PC-9 (cell line): ENCODE measurements around the gene HAP1. TPM values are rescaled to one million over a fixed set of nuclear protein-coding genes. Genes with fewer than 3 reads are reported as not detected.

Experiments
- BruUV-seq: library from RNA; stranded (reverse); fragments of 400-500 nt; replicated peaks from 2 replicates; lab custom pipeline; 2021; lab: Mats Ljungman, UMichigan
- CTCF ChIA-PET: fragments of 300-600 bp; sonication (Branson Sonifier 250); formaldehyde crosslinking; loops from one replicate; lab custom pipeline; 2022; ENCODE audit warnings: antibody characterized with exemption; lab: Charles Lee
- POLR2A ChIA-PET: fragments of 300-600 bp; sonication (Branson Sonifier 250); formaldehyde crosslinking; loops from one replicate; lab custom pipeline; 2022; ENCODE audit warnings: antibody characterized with exemption; ENCODE audit not compliant: unreplicated experiment; lab: Charles Lee
- DNase-seq, 2 experiments: peaks; one replicate each; pipeline versions ENCODE4 v3.0.0 to v3.0.0-alpha.2; 2015 to 2022; ENCODE audit warnings: mixed read lengths in 1 of 2
- H2AFZ ChIP-seq: fragments of 200-600 bp; sonication (generic); 2 replicates; pipeline ENCODE4 v1.8.1; 2017; ENCODE audit warnings: antibody characterized with exemption
- H3F3A ChIP-seq: fragments of 200-600 bp; sonication (generic); 2 replicates; pipeline ENCODE4 v1.8.1; 2017; ENCODE audit warnings: antibody characterized with exemption, mild to moderate bottlenecking, low read depth; ENCODE audit not compliant: insufficient read depth
- H3K27ac ChIP-seq: fragments of 200-600 bp; sonication (generic); 2 replicates; pipeline ENCODE4 v1.6.1; 2016; ENCODE audit warnings: mixed run types
- H3K27me3 ChIP-seq: fragments of 200-600 bp; sonication (generic); 2 replicates; pipeline ENCODE4 v1.6.1; 2016; ENCODE audit warnings: low read depth, mixed run types; ENCODE audit not compliant: insufficient read depth
- H3K36me3 ChIP-seq: fragments of 200-600 bp; sonication (generic); 2 replicates; pipeline ENCODE4 v1.6.1; 2016; ENCODE audit warnings: low read depth, mixed run types
- H3K4me1 ChIP-seq: fragments of 200-600 bp; sonication (generic); replicated peaks from 2 replicates; pipeline ENCODE4 v1.6.1; 2016; ENCODE audit warnings: mixed run types; ENCODE audit not compliant: insufficient read depth
- H3K4me2 ChIP-seq: fragments of 200-600 bp; sonication (generic); 2 replicates; pipeline ENCODE4 v1.6.1; 2017; ENCODE audit warnings: mixed run types
- H3K4me3 ChIP-seq: fragments of 200-600 bp; sonication (generic); 2 replicates; pipeline ENCODE4 v1.6.1; 2016; ENCODE audit warnings: mixed run types
- H3K79me2 ChIP-seq: fragments of 200-600 bp; sonication (generic); 2 replicates; pipeline ENCODE4 v1.6.1; 2017; ENCODE audit warnings: low read depth, mixed run types
- H3K9me2 ChIP-seq: fragments of 200-600 bp; sonication (generic); 2 replicates; pipeline ENCODE4 v1.8.1; 2017; ENCODE audit warnings: mild to moderate bottlenecking; ENCODE audit not compliant: insufficient read depth
- H3K9me3 ChIP-seq: fragments of 200-600 bp; sonication (generic); 2 replicates; pipeline ENCODE4 v1.8.1; 2016; ENCODE audit warnings: low read depth; ENCODE audit not compliant: insufficient read depth
- H4K20me1 ChIP-seq: fragments of 200-600 bp; sonication (generic); 2 replicates; pipeline ENCODE4 v1.8.1; 2017; ENCODE audit not compliant: insufficient read depth
- CTCF ChIP-seq: fragments of 200-600 bp; sonication (generic); conservative IDR thresholded peaks from 2 replicates; pipeline ENCODE4 v1.6.1; 2017; ENCODE audit warnings: mixed run types, antibody characterized with exemption, mild to moderate bottlenecking, moderate library complexity
- EZH2 ChIP-seq: fragments of 200-600 bp; sonication (generic); IDR thresholded peaks from 2 replicates; pipeline ENCODE4 v1.8.0; 2017; ENCODE audit warnings: antibody characterized with exemption, low read depth
- intact Hi-C: fragments of 100-400 bp; cut with micrococcal nuclease; formaldehyde crosslinking; loops from one replicate; pipeline ENCODE4 v1.10.0; 2022; ENCODE audit not compliant: unreplicated experiment
- total RNA-seq: library from RNA; stranded (reverse); gene quantifications from 2 replicates; pipeline ENCODE4 v1.2.3, GENCODE V29; 2021

The HAP1 gene
- total RNA-seq, 1 experiment from 2014 or later: 1.1 TPM

DNA sequence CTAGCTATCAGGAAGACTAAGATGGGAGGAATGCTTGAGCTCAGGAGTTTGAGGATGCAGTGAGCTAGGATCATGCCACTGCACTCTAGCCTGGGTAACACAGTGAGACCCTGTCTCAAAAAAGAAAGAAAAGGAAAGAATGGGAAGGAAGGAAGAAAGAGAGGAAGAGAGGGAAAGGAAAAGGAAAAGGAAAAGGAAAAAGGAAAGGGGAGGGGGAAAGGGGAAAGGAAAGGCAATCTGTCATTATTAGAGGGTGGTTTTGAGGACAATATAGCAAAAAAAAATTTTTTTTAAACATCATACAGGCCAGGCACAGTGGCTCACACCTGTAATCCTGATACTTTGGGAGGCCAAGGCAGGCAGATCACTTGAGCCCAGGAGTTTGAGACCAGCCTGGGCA lies 31.7 kb upstream of the HAP1 start:
- H4K20me1 ChIP-seq: no peaks in the 10 kb centered on the region; the same call in 1 of the 2 replicates
- BruUV-seq: no TSS peak
- no peak overlapping the region for H2AFZ ChIP-seq
- H3K36me3 ChIP-seq: peaks cover 22% of the 10 kb centered on the region
- no peak overlapping the region for H3K4me3 ChIP-seq
- TF ChIP-seq CTCF: no peak
- no peak for TF ChIP-seq EZH2
- no peak for DNase-seq
- CTCF ChIA-PET: no interaction called here
- POLR2A ChIA-PET: no interaction called here
- no peaks in the 10 kb centered on the region for H3K4me1 ChIP-seq
- intact Hi-C loops: no loop called here
- no peaks in the 10 kb centered on the region for H3K9me3 ChIP-seq
- H3K9me2 ChIP-seq: no peaks in the 10 kb centered on the region
- no peak overlapping the region for H3K27ac ChIP-seq
- H3K79me2 ChIP-seq: peaks cover 13% of the 10 kb centered on the region; the same call in 1 of the 2 replicates
- peaks cover 4% of the 10 kb centered on the region; the same call in 1 of the 2 replicates for H3F3A ChIP-seq
- H3K4me2 ChIP-seq: no peak overlapping the region
- H3K27me3 ChIP-seq: no peaks in the 10 kb centered on the region

DNA sequence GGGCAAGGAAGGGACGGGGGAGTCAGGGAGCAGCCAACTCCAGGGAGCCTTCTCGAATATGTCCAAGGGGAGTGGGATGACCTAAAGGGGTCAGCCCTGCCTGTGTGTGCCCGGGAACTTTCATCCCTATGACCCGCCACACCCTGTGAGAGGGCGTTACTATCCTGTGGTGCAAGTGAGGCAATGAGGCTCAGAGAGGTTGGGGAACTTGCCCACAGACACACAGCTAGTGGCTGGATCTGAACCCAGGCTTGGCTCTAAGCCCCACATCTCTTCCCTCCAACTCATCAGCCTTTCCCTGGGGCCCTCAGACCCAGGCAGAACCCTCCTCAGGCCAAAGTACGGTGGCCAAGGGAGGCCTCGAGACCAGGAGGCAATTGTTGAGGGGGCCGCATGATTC lies 28.9 kb upstream of the HAP1 start:
- CTCF ChIA-PET: no interaction called here
- no TSS peak for BruUV-seq
- H3K4me1 ChIP-seq: no peaks in the 10 kb centered on the region

DNA sequence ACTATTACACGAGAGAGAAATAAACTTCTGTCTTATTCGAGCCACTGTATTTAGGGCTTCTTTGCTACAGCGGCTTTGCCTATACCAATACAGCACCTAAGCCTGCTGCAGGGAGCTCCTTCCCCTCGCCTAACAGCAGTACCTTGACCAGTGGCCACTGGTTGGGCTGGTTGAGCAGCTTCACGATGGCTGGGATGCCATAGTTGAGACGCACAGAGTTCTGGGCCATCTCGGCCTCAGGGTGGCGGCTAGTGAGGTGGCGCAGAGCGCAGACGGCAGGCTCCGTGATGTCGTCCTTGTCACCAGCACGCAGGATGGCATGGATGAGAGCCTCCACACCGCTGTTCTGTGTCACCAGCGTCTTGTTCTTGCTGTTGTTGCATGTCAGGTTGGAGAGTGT lies 28.4 kb upstream of the HAP1 start:
- Histone ChIP-seq H3F3A (peaks cover 10% of the 10 kb centered on the region; the same call in 1 of the 2 replicates), H3K9me2 (no peaks in the 10 kb centered on the region), H4K20me1 (no peaks in the 10 kb centered on the region; the same call in 1 of the 2 replicates), H3K9me3 (no peaks in the 10 kb centered on the region), H3K79me2 (no peaks in the 10 kb centered on the region), H3K4me2 (no peak overlapping the region), H3K4me1 (no peaks in the 10 kb centered on the region), H3K27ac (no peak overlapping the region), H3K27me3 (no peaks in the 10 kb centered on the region), H3K36me3 (peaks cover 20% of the 10 kb centered on the region), H3K4me3 (no peak overlapping the region), H2AFZ (no peak overlapping the region)
- ChIA-PET CTCF (interaction anchor here (0.6 kb wide), 1 partner anchor 99 kb away, joined by 5 read pairs; no protein-coding TSS in a partner anchor), POLR2A (no interaction called here)
- intact Hi-C loops: no loop called here
- BruUV-seq: no TSS peak
- no peak for DNase-seq
- TF ChIP-seq CTCF (no peak), EZH2 (no peak)

More for the DNA sequence above, 28.9 kb upstream of the HAP1 start:
- TF ChIP-seq CTCF (no peak), EZH2 (no peak)
- Histone ChIP-seq H3K27me3 (no peaks in the 10 kb centered on the region), H3K4me3 (no peak overlapping the region), H3K9me2 (no peaks in the 10 kb centered on the region), H3K79me2 (no peaks in the 10 kb centered on the region), H2AFZ (no peak overlapping the region), H3K36me3 (peaks cover 20% of the 10 kb centered on the region), H3F3A (peaks cover 10% of the 10 kb centered on the region; the same call in 1 of the 2 replicates), H3K27ac (no peak overlapping the region), H4K20me1 (no peaks in the 10 kb centered on the region; the same call in 1 of the 2 replicates), H3K9me3 (no peaks in the 10 kb centered on the region), H3K4me2 (no peak overlapping the region)
- no peak for DNase-seq
- POLR2A ChIA-PET: no interaction called here
- intact Hi-C loops: no loop called here
